ENCODE measurements around the gene VAMP1. TPM values are rescaled to one million over a fixed set of nuclear protein-coding genes. Genes with fewer than 3 reads are reported as not detected.
A peak's percentile ranks its signal among the peaks of the same experiment; 100 is the strongest.

The VAMP1 gene
- total and polyA plus RNA-seq, 2 donors: 11.5 to 16.7 TPM

DNA sequence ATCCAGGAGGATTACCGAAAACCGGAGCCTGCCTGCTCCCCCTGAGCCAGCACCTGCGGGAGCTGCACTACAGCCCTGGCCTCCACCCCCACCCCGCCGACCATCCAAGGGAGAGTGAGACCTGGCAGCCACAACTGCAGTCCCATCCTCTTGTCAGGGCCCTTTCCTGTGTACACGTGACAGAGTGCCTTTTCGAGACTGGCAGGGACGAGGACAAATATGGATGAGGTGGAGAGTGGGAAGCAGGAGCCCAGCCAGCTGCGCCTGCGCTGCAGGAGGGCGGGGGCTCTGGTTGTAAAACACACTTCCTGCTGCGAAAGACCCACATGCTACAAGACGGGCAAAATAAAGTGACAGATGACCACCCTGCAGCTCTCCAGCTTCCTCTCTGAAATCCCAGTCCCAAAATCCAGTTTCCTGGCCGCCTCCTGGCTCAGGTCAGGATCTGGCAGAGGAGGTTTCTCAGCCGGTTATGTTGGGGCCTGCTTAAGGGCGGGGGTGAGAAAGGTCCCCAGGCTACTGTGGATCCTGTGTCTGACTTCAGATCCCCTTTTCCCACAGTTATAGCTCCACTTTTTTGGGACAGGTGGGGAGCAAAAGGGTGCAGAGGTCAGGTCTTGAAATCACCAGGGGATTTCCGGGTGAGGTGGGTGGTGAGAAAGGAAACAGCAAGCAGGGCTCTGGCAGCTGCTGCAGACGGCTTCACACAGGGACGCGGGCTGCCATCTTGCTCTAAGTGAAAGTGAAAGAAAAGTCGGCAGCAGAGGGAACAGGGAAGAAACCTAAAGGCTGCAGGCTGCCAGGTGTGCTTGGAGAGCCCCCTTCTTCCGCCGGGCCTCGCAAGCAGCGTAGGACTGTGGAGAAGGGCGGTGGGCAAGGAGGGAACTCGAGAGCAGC lies 18.9 kb downstream of the VAMP1 start, which contains the start of gene TAPBPL:
Gene TAPBPL (plus strand): TSS at position 695 of the 897 bp plus-strand sequence. CDS start 207 bp downstream, outside the sequence.
- Histone ChIP-seq H3K4me3 (ENCODE audit: low read depth, low read length) (peak within 1 kb of the TSS; percentile 68), H3K4me1 (ENCODE audit: insufficient read depth) (no peaks in the 10 kb centered on the region), H3K27ac (ENCODE audit: low read depth) (peak within 1 kb of the TSS; percentile 94), H3K36me3 (ENCODE audit: insufficient read depth) (no peaks in the 10 kb centered on the region)
- DNase-seq (ENCODE audit: extremely low spot score): peak; percentile 78
- WGBS: under 1% methylated on average over 27 of the region's 27 CpGs

- peak overlapping the region; percentile 68 for H3K4me3 ChIP-seq (ENCODE audit: low read depth, low read length)
- H3K27ac ChIP-seq (ENCODE audit: low read depth): peak overlapping the region; percentile 81
- no peaks in the 10 kb centered on the region for H3K4me1 ChIP-seq (ENCODE audit: insufficient read depth)
- 5% methylated on average over 11 of the region's 11 CpGs for WGBS
- no peak for DNase-seq (ENCODE audit: extremely low spot score)
- H3K36me3 ChIP-seq (ENCODE audit: insufficient read depth): no peaks in the 10 kb centered on the region
Measured at GRCh38 chr12:6450869-6451347, 19.6 kb downstream of the VAMP1 start.

DNA sequence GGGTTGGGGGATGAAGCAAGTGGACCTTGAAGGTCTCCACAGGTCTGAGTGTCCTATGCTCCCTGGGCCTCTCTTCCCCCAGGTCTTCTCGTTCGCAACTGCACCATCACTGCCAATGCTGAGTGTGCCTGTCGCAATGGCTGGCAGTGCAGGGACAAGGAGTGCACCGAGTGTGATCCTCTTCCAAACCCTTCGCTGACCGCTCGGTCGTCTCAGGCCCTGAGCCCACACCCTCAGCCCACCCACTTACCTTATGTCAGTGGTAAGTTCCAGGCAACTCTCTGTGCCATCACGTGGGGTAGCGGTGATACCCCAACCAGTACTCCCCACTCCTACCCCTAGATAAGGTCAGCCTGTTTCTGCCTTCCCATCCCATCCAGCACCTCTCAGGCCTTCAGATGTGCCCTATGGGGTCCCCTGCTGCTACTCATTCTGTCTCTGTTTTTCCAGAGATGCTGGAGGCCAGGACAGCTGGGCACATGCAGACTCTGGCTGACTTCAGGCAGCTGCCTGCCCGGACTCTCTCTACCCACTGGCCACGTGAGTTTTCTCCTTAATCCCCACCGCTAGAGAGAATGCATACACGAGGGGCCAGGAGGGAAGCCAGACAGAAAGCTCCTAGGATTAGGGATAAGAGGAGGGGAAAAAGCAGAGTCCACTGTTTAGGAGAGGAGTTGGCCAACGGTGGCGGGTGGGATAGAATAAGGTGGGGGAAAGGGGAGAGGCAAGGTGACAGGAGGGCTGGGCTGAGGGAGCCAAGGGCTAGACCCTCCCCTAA lies 20.2 kb downstream of the VAMP1 start:
- 55% methylated on average over 16 of the region's 16 CpGs for WGBS
- no peaks in the 10 kb centered on the region for H3K4me1 ChIP-seq (ENCODE audit: insufficient read depth)
- peak overlapping the region; percentile 81 for H3K27ac ChIP-seq (ENCODE audit: low read depth)
- no peaks in the 10 kb centered on the region for H3K36me3 ChIP-seq (ENCODE audit: insufficient read depth)
- peak overlapping the region; percentile 68 for H3K4me3 ChIP-seq (ENCODE audit: low read depth, low read length)
- DNase-seq (ENCODE audit: extremely low spot score): no peak

DNA sequence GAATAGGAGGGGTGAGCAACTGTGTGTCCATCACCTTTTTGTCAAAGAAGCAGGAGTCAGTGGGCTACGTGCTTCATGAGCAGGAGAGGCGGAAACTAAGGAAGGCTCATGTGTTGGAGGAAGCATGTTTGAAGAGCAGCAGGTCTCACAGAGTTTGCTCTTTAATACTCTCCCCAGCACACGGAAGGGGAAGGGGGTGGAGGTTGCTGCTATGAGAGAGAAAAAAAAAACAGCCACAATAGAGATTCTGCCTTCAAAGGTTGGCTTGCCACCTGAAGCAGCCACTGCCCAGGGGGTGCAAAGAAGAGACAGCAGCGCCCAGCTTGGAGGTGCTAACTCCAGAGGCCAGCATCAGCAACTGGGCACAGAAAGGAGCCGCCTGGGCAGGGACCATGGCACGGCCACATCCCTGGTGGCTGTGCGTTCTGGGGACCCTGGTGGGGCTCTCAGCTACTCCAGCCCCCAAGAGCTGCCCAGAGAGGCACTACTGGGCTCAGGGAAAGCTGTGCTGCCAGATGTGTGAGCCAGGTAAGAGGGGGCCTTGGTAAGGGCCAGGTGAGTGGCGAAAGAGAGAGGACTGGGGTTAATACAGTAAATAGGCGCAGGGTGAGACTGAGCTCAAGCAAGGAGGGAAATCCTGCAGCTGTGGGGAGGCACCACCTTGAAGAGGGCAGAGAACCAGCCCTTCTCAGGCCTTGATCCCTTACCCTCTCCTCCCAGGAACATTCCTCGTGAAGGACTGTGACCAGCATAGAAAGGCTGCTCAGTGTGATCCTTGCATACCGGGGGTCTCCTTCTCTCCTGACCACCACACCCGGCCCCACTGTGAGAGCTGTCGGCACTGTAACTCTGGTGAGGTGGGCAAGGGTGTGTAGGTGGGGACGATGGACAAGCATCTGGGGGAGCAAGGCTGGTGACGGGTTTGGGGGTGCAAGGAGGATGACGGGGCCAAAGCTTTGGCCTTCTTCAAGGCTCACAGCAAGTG lies 25.5 kb downstream of the VAMP1 start, which contains the start of gene CD27:
Gene CD27 (plus strand): TSS at position 252 of the 985 bp plus-strand sequence. CDS start 141 bp downstream, at position 393.
- 86% methylated on average over 16 of the region's 16 CpGs for WGBS
- Histone ChIP-seq H3K36me3 (ENCODE audit: insufficient read depth) (no peaks in the 10 kb centered on the region), H3K4me3 (ENCODE audit: low read depth, low read length) (no peak within 1 kb of the TSS), H3K27ac (ENCODE audit: low read depth) (no peak within 1 kb of the TSS), H3K4me1 (ENCODE audit: insufficient read depth) (no peaks in the 10 kb centered on the region)
- no peak for DNase-seq (ENCODE audit: extremely low spot score)

DNA sequence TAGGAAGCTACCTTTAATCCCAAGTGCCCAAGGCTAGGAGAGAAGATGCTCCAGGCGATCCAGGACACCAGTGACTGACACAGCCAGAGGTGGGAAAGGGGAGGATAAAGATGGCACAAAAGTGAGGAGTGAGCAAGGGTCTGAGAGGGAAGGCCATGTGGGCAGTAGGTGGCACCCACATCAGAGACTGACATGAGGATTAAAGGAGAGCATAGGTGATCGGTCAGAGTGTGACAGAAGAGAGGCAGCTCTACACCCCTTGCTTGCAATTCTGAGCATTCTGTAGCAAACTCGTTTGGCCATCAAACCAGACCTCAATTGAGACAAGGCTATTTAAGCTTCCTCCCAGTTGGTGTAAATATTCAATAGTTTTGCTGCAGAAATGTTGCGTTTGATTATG lies 26.4 kb downstream of the VAMP1 start:
- Histone ChIP-seq H3K4me1 (ENCODE audit: insufficient read depth) (no peaks in the 10 kb centered on the region), H3K27ac (ENCODE audit: low read depth) (no peak overlapping the region), H3K4me3 (ENCODE audit: low read depth, low read length) (no peak overlapping the region), H3K36me3 (ENCODE audit: insufficient read depth) (no peaks in the 10 kb centered on the region)
- no peak for DNase-seq (ENCODE audit: extremely low spot score)
- WGBS: 82% methylated on average over 4 of the region's 4 CpGs

- no peak for DNase-seq (ENCODE audit: extremely low spot score)
- 50% methylated on average over 9 of the region's 9 CpGs for WGBS
- Histone ChIP-seq H3K4me1 (ENCODE audit: insufficient read depth) (no peaks in the 10 kb centered on the region), H3K4me3 (ENCODE audit: low read depth, low read length) (no peak overlapping the region), H3K27ac (ENCODE audit: low read depth) (no peak overlapping the region), H3K36me3 (ENCODE audit: insufficient read depth) (no peaks in the 10 kb centered on the region)
Measured at GRCh38 chr12:6443361-6443983, 27.0 kb downstream of the VAMP1 start.

- no peak for DNase-seq (ENCODE audit: extremely low spot score)
- 84% methylated on average over 9 of the region's 9 CpGs for WGBS
- H3K36me3 ChIP-seq (ENCODE audit: insufficient read depth): no peaks in the 10 kb centered on the region
- no peak overlapping the region for H3K27ac ChIP-seq (ENCODE audit: low read depth)
- H3K4me1 ChIP-seq (ENCODE audit: insufficient read depth): no peaks in the 10 kb centered on the region
- H3K4me3 ChIP-seq (ENCODE audit: low read depth, low read length): no peak overlapping the region
Measured at GRCh38 chr12:6442836-6443235, 27.6 kb downstream of the VAMP1 start.

- no peak for DNase-seq (ENCODE audit: extremely low spot score)
- no peak overlapping the region for H3K27ac ChIP-seq (ENCODE audit: low read depth)
- H3K4me1 ChIP-seq (ENCODE audit: insufficient read depth): no peaks in the 10 kb centered on the region
- no peaks in the 10 kb centered on the region for H3K36me3 ChIP-seq (ENCODE audit: insufficient read depth)
- H3K4me3 ChIP-seq (ENCODE audit: low read depth, low read length): no peak overlapping the region
- 56% methylated on average over 1 of the region's 1 CpG for WGBS
Measured at GRCh38 chr12:6440391-6440790, 30.1 kb downstream of the VAMP1 start.

DNA sequence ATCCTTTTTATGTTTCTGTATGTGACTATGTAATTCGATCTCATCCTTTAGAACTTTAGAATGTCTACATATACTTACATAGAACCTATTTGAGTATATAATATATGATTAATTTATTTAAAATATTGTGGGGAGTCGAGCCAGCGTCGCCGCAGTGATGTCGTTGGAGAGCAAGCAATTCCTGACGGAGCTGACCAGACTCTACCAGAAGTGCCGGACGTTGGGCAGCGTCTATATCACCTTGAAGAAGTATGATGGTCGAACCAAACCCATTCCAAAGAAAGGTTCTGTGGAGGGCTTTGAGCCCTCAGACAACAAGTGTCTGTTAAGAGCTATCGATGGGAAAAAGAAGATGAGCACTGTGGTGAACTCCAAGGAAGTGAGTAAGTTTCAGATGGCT lies 32.1 kb downstream of the VAMP1 start:
- no peak for DNase-seq (ENCODE audit: extremely low spot score)
- Histone ChIP-seq H3K27ac (ENCODE audit: low read depth) (no peak overlapping the region), H3K4me3 (ENCODE audit: low read depth, low read length) (no peak overlapping the region), H3K4me1 (ENCODE audit: insufficient read depth) (no peaks in the 10 kb centered on the region), H3K36me3 (ENCODE audit: insufficient read depth) (no peaks in the 10 kb centered on the region)
- WGBS: 91% methylated on average over 12 of the region's 12 CpGs

- H3K36me3 ChIP-seq (ENCODE audit: insufficient read depth): no peaks in the 10 kb centered on the region
- WGBS: 85% methylated on average over 3 of the region's 3 CpGs
- no peak for DNase-seq (ENCODE audit: extremely low spot score)
- no peak overlapping the region for H3K4me3 ChIP-seq (ENCODE audit: low read depth, low read length)
- no peaks in the 10 kb centered on the region for H3K4me1 ChIP-seq (ENCODE audit: insufficient read depth)
- H3K27ac ChIP-seq (ENCODE audit: low read depth): no peak overlapping the region
Measured at GRCh38 chr12:6437586-6437985, 32.9 kb downstream of the VAMP1 start.

GRCh38 chr12:6435961-6436715 lies 34.3 kb downstream of the VAMP1 start:
- no peak overlapping the region for H3K27ac ChIP-seq (ENCODE audit: low read depth)
- DNase-seq (ENCODE audit: extremely low spot score): no peak
- no peaks in the 10 kb centered on the region for H3K36me3 ChIP-seq (ENCODE audit: insufficient read depth)
- 86% methylated on average over 13 of the region's 13 CpGs for WGBS
- H3K4me1 ChIP-seq (ENCODE audit: insufficient read depth): no peaks in the 10 kb centered on the region
- no peak overlapping the region for H3K4me3 ChIP-seq (ENCODE audit: low read depth, low read length)
